Transverse colon (tissue), 4 donors: ENCODE measurements around the gene LRRC75A. TPM values are rescaled to one million over a fixed set of nuclear protein-coding genes. Genes with fewer than 3 reads are reported as not detected.

ENCODE experiments used
- DNase-seq: peaks from one replicate; pipeline ENCODE4 v3.0.0-alpha.2; 2019
- H3K27ac ChIP-seq, 4 donors: fragments of 200-600 bp; sonication (generic); 2 replicates each; pipeline ENCODE4 v1.5.1; 2016 to 2018; ENCODE audit warnings: inconsistent platforms in 4 of 4
- H3K27me3 ChIP-seq: fragments of 200-600 bp; sonication (generic); 2 replicates; pipeline ENCODE4 v1.5.1; 2017; ENCODE audit warnings: inconsistent platforms
- H3K36me3 ChIP-seq, 4 donors: fragments of 200-600 bp; sonication (generic); 2 replicates each; pipeline ENCODE4 v1.5.1; 2017 to 2019; ENCODE audit warnings: inconsistent platforms in 4 of 4
- H3K4me1 ChIP-seq, 4 donors: fragments of 200-600 bp; sonication (generic); 2 replicates each; pipeline ENCODE4 v1.5.1; 2017 to 2020; ENCODE audit warnings: inconsistent platforms in 4 of 4
- H3K4me3 ChIP-seq, 4 donors: fragments of 200-600 bp; sonication (generic); 1 replicate in 1 of 4; 2 replicates in 3 of 4; pipeline versions ENCODE4 v1.5.1 to v1.6.1; 2017 to 2019; ENCODE audit warnings: inconsistent platforms in 4 of 4
- H3K9me3 ChIP-seq, 2 donors: fragments of 200-600 bp; sonication (generic); 2 replicates each; pipeline ENCODE4 v1.5.1; 2017 to 2019; ENCODE audit warnings: inconsistent platforms in 2 of 2
- CTCF ChIP-seq, 5 experiments: fragments of 200-600 bp in 3 of 5; fragments of 450-650 bp in 2 of 5; sonication (generic) in 3 of 5; IDR thresholded peaks; 1 replicate in 2 of 5; 2 replicates in 3 of 5; pipeline ENCODE4 v1.5.1; 2016 to 2017; ENCODE audit warnings: antibody characterized with exemption in 5 of 5, inconsistent platforms in 3 of 5, mild to moderate bottlenecking in 2 of 5, moderate library complexity in 1 of 5
- EP300 ChIP-seq: sonication (generic); formaldehyde crosslinking; IDR thresholded peaks from one replicate; pipeline ENCODE4 v1.6.1; 2017; ENCODE audit warnings: antibody characterized with exemption, low read depth
- POLR2A ChIP-seq: fragments of 450-650 bp; IDR thresholded peaks from one replicate; pipeline ENCODE4 v1.6.1; 2016; ENCODE audit warnings: antibody characterized with exemption, mild to moderate bottlenecking, moderate library complexity
- POLR2AphosphoS5 ChIP-seq, 3 donors: sonication (generic); formaldehyde crosslinking; IDR thresholded peaks; one replicate each; pipeline ENCODE4 v1.6.1; 2016; ENCODE audit warnings: antibody characterized with exemption in 3 of 3
- WGBS, 2 donors: methylation state at CpG; one replicate each; pipeline ENCODE4 v1.1.5; 2018; ENCODE audit warnings: low coverage in 1 of 2; 5-methylcytosine and 5-hydroxymethylcytosine counted together
- in situ Hi-C, 4 donors: fragments of 200-750 bp; cut with MboI; loops; one replicate each; pipeline versions ENCODE4 v1.15.0 to v1.15.1; 2017; ENCODE audit warnings: low sequenced_read_pairs in 3 of 4, low pct_ligation_motif_present in 1 of 4, low pct_unique_long_range_greater_than_20kb in 1 of 4
- intact Hi-C: fragments of 100-400 bp; cut with DNase I; formaldehyde crosslinking; loops from one replicate; pipeline ENCODE4 v1.15.1; 2023; ENCODE audit warnings: low total_unique reads
- total RNA-seq, 4 donors: library from RNA; depleted of rRNA; stranded (reverse); fragments of >200 nt; gene quantifications; one replicate each; pipeline ENCODE4 v1.1.0, GENCODE V29; 2016

Gene LRRC75A
- total RNA-seq, 4 donors from 2014 or later: 67.9 to 194 (median 115) TPM

- Histone ChIP-seq H3K27ac (no peak overlapping the region), H3K9me3 (no peaks in the 10 kb centered on the region), H3K4me3 (peak overlapping the region in 1 of 4 donors; percentile 11), H3K36me3 (no peaks in the 10 kb centered on the region), H3K4me1 (peaks cover 0 to 6% (median 6%) of the 10 kb centered on the region in 4 donors), H3K27me3 (no peaks in the 10 kb centered on the region)
- in situ Hi-C loops (loop anchor here in 3 of 4 donors (5.0 to 25.0 kb wide), 3 partner anchors 59 to 154 kb away; partner anchors contain the start of gene CENPV (in 2 of the 3)), intact Hi-C loops (no loop called here)
- no peak for DNase-seq
- 51 to 60% methylated on average over 4 to 16 of the region's 16 CpGs for WGBS, 2 donors
- TF ChIP-seq CTCF (IDR thresholded peaks at IDR 0.05) (no peak), POLR2AphosphoS5 (IDR thresholded peaks at IDR 0.05) (no peak), POLR2A (no peak), EP300 (no peak)
Observed at GRCh38 chr17:16516594-16517051, 24.6 kb upstream of the LRRC75A start.

GRCh38 chr17:16515933-16516332 lies 23.9 kb upstream of the LRRC75A start:
- in situ Hi-C loops: loop anchor here in 3 of 4 donors (5.0 to 25.0 kb wide), 3 partner anchors 59 to 154 kb away; partner anchors contain the start of gene CENPV (in 2 of the 3)

GRCh38 chr17:16513873-16514272 lies 21.9 kb upstream of the LRRC75A start:
- intact Hi-C loops: no loop called here
- H3K27me3 ChIP-seq: no peaks in the 10 kb centered on the region
- no peaks in the 10 kb centered on the region for H3K9me3 ChIP-seq
- no peak overlapping the region for H3K4me3 ChIP-seq
- 82 to 92% methylated on average over 6 of the region's 6 CpGs for WGBS, 2 donors
- no peak overlapping the region for H3K27ac ChIP-seq
- no peak for DNase-seq
- in situ Hi-C loops: loop anchor here in 3 of 4 donors (5.0 to 25.0 kb wide), 3 partner anchors 57 to 152 kb away; partner anchors contain the start of gene CENPV (in 2 of the 3)
- no peaks in the 10 kb centered on the region for H3K4me1 ChIP-seq
- no peak for TF ChIP-seq POLR2A
- no peaks in the 10 kb centered on the region for H3K36me3 ChIP-seq

More at GRCh38 chr17:16515933-16516332, 23.9 kb upstream of the LRRC75A start:
- peaks cover 0 to 4% (median 3%) of the 10 kb centered on the region in 4 donors for H3K4me1 ChIP-seq
- H3K36me3 ChIP-seq: no peaks in the 10 kb centered on the region
- 67 to 88% methylated on average over 1 to 4 of the region's 4 CpGs for WGBS, 2 donors
- TF ChIP-seq POLR2AphosphoS5 (IDR thresholded peaks at IDR 0.05): no peak
- TF ChIP-seq EP300: no peak
- TF ChIP-seq POLR2A: no peak
- no peak for TF ChIP-seq CTCF (IDR thresholded peaks at IDR 0.05)
- DNase-seq: no peak
- H3K27me3 ChIP-seq: no peaks in the 10 kb centered on the region
- H3K4me3 ChIP-seq: no peak overlapping the region
- intact Hi-C loops: no loop called here
- H3K27ac ChIP-seq: no peak overlapping the region
- no peaks in the 10 kb centered on the region for H3K9me3 ChIP-seq

- Histone ChIP-seq H3K9me3 (no peaks in the 10 kb centered on the region), H3K27ac (no peak overlapping the region), H3K36me3 (no peaks in the 10 kb centered on the region), H3K4me3 (no peak overlapping the region), H3K4me1 (peaks cover 0 to 13% (median 6%) of the 10 kb centered on the region in 4 donors), H3K27me3 (no peaks in the 10 kb centered on the region)
- TF ChIP-seq EP300 (no peak), CTCF (IDR thresholded peaks at IDR 0.05) (no peak), POLR2AphosphoS5 (IDR thresholded peaks at IDR 0.05) (no peak), POLR2A (no peak)
- in situ Hi-C loops: loop anchor here in 3 of 4 donors (5.0 to 25.0 kb wide), 3 partner anchors 55 to 150 kb away; partner anchors contain the start of gene CENPV (in 2 of the 3)
- DNase-seq: no peak
- intact Hi-C loops: no loop called here
- 33 to 59% methylated on average over 1 to 4 of the region's 4 CpGs for WGBS, 2 donors
Observed at GRCh38 chr17:16512011-16512410, 20.0 kb upstream of the LRRC75A start.
